Measurements from ENCODE around the gene FERMT2. TPM values are rescaled to one million over a fixed set of nuclear protein-coding genes. Genes with fewer than 3 reads are reported as not detected.

FERMT2 gene
- total RNA-seq, 1 donor from 2014 or later, result 324 TPM

DNA sequence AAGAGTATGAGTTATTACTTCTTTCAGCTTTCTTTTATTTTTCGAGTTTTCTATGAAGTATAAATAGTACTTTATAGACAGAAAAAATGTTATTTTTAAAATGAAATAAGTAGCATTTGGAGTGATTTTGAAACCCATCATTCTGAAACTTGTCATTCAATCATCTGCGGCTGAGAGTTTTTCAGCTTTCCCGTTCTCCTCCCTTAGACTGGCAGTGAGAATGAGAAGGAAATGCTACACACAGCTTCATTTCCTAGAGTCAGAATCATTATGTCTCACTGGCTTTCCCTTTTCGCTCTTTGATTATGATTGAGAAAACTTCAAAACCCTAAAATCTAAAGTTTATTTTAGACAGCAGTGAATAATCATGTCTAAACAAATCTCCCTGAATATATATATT is 125.8 kb downstream of the FERMT2 start:
- Histone ChIP-seq H3K27me3 (ENCODE audit: insufficient read depth, low read length) (no peaks in the 10 kb centered on the region), H3K27ac (ENCODE audit: low read depth, low read length) (no peak overlapping the region), H3K4me2 (ENCODE audit: low read length) (no peak overlapping the region), H3K9ac (ENCODE audit: low read length) (no peak overlapping the region), H3K4me3 (ENCODE audit: insufficient read depth, low read depth, low read length) (no peak overlapping the region), H3K36me3 (ENCODE audit: insufficient read depth, low read length) (no peaks in the 10 kb centered on the region), H4K20me1 (ENCODE audit: insufficient read depth, low read length) (no peaks in the 10 kb centered on the region), H2AFZ (ENCODE audit: low read depth, low read length) (no peak overlapping the region), H3K4me1 (ENCODE audit: insufficient read depth, low read length) (no peaks in the 10 kb centered on the region), H3K9me3 (ENCODE audit: insufficient read depth, low read depth, low read length) (no peaks in the 10 kb centered on the region), H3K79me2 (ENCODE audit: insufficient read depth, low read length) (no peaks in the 10 kb centered on the region)
- DNase-seq (ENCODE audit: low read depth) (no peak), FAIRE-seq (no peak)
- no peak for TF ChIP-seq EZH2 (IDR thresholded peaks at IDR 0.05; ENCODE audit: insufficient read depth, low read length)
- TF ChIP-seq, protein P1, sequence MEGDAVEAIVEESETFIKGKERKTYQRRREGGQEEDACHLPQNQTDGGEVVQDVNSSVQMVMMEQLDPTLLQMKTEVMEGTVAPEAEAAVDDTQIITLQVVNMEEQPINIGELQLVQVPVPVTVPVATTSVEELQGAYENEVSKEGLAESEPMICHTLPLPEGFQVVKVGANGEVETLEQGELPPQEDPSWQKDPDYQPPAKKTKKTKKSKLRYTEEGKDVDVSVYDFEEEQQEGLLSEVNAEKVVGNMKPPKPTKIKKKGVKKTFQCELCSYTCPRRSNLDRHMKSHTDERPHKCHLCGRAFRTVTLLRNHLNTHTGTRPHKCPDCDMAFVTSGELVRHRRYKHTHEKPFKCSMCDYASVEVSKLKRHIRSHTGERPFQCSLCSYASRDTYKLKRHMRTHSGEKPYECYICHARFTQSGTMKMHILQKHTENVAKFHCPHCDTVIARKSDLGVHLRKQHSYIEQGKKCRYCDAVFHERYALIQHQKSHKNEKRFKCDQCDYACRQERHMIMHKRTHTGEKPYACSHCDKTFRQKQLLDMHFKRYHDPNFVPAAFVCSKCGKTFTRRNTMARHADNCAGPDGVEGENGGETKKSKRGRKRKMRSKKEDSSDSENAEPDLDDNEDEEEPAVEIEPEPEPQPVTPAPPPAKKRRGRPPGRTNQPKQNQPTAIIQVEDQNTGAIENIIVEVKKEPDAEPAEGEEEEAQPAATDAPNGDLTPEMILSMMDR (IDR thresholded peaks at IDR 0.05; ENCODE audit: insufficient read depth, low read depth, low read length), result no peak
- no peaks in the 10 kb centered on the region for H3K36me3 Mint-ChIP-seq (ENCODE audit: low read depth, unreplicated experiment)
- H3K4me3 Mint-ChIP-seq (ENCODE audit: unreplicated experiment), result no peak overlapping the region
- H3K4me1 Mint-ChIP-seq (ENCODE audit: low read depth, unreplicated experiment), result peaks cover 11% of the 10 kb centered on the region
- H3K9me3 Mint-ChIP-seq (ENCODE audit: unreplicated experiment), result no peaks in the 10 kb centered on the region
- H3K27ac Mint-ChIP-seq (ENCODE audit: unreplicated experiment), result no peak overlapping the region
- H3K27me3 Mint-ChIP-seq (ENCODE audit: low read depth, unreplicated experiment), result no peaks in the 10 kb centered on the region

DNA sequence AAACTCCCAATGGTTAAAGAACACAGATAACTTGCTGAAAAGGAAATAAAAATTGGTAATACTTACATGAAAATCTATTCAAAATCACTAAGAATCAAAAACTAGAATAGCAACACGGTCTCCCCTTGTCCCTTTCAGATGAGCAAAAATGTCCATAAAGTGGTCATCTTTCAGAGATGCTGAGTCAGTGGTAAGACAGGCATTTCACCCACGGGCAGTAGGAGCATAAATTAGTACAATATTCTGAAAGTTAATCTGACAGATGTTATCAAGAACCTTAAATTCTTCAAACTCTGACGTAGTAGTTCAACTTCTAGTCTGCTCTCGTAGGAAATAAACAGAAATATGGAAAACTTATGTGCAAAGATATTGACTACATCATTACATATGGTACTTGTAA is 126.4 kb downstream of the FERMT2 start:
- H3K36me3 ChIP-seq (ENCODE audit: insufficient read depth, low read length), result no peaks in the 10 kb centered on the region
- no peak overlapping the region for H3K27ac ChIP-seq (ENCODE audit: low read depth, low read length)
- no peak overlapping the region for H3K4me3 Mint-ChIP-seq (ENCODE audit: unreplicated experiment)
- H3K4me3 ChIP-seq (ENCODE audit: insufficient read depth, low read depth, low read length), result no peak overlapping the region
- H3K36me3 Mint-ChIP-seq (ENCODE audit: low read depth, unreplicated experiment), result no peaks in the 10 kb centered on the region
- no peaks in the 10 kb centered on the region for H3K9me3 ChIP-seq (ENCODE audit: insufficient read depth, low read depth, low read length)
- H3K9me3 Mint-ChIP-seq (ENCODE audit: unreplicated experiment), result no peaks in the 10 kb centered on the region
- no peak overlapping the region for H3K9ac ChIP-seq (ENCODE audit: low read length)
- H3K27me3 ChIP-seq (ENCODE audit: insufficient read depth, low read length), result no peaks in the 10 kb centered on the region
- no peak for FAIRE-seq
- H2AFZ ChIP-seq (ENCODE audit: low read depth, low read length), result no peak overlapping the region
- no peaks in the 10 kb centered on the region for H3K79me2 ChIP-seq (ENCODE audit: insufficient read depth, low read length)
- TF ChIP-seq EZH2 (IDR thresholded peaks at IDR 0.05; ENCODE audit: insufficient read depth, low read length), result no peak
- TF ChIP-seq, protein P1 (IDR thresholded peaks at IDR 0.05; ENCODE audit: insufficient read depth, low read depth, low read length), result no peak
- H3K4me1 ChIP-seq (ENCODE audit: insufficient read depth, low read length), result no peaks in the 10 kb centered on the region
- peaks cover 9% of the 10 kb centered on the region for H3K4me1 Mint-ChIP-seq (ENCODE audit: low read depth, unreplicated experiment)
- no peaks in the 10 kb centered on the region for H3K27me3 Mint-ChIP-seq (ENCODE audit: low read depth, unreplicated experiment)
- no peak overlapping the region for H3K4me2 ChIP-seq (ENCODE audit: low read length)
- H3K27ac Mint-ChIP-seq (ENCODE audit: unreplicated experiment), result no peak overlapping the region
- DNase-seq (ENCODE audit: low read depth), result peak; percentile 6
- H4K20me1 ChIP-seq (ENCODE audit: insufficient read depth, low read length), result no peaks in the 10 kb centered on the region

DNA sequence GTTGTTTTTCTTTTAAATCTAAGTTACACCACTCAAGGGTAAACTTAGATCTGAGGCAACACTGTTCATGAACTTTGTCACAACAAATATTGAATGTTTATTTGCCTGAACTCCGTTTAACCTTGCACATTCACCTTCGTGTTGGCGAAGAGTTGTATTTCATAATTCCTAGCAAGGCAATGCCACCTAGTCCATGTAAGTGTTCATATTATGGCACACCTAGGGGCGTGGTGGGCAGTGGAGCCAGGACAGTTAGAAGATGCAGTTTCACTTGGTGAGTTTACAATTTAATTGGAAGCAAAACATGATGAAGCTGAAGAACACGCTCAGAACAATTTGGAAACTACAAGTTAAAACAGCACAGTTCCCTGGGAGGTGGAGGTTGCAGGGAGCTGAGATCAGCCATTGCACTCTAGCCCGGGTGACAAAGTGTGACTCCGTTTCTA is 129.0 kb downstream of the FERMT2 start:
- Histone ChIP-seq H3K4me2 (ENCODE audit: low read length) (no peak overlapping the region), H3K4me1 (ENCODE audit: insufficient read depth, low read length) (no peaks in the 10 kb centered on the region)
- DNase-seq (ENCODE audit: low read depth), result no peak

More for the DNA sequence above, 129.0 kb downstream of the FERMT2 start:
- H3K79me2 ChIP-seq (ENCODE audit: insufficient read depth, low read length), result no peaks in the 10 kb centered on the region
- no peaks in the 10 kb centered on the region for H4K20me1 ChIP-seq (ENCODE audit: insufficient read depth, low read length)
- TF ChIP-seq EZH2 (IDR thresholded peaks at IDR 0.05; ENCODE audit: insufficient read depth, low read length), result no peak
- TF ChIP-seq, protein P1 (IDR thresholded peaks at IDR 0.05; ENCODE audit: insufficient read depth, low read depth, low read length), result no peak
- no peaks in the 10 kb centered on the region for H3K27me3 ChIP-seq (ENCODE audit: insufficient read depth, low read length)
- no peak overlapping the region for H3K4me3 Mint-ChIP-seq (ENCODE audit: unreplicated experiment)
- H2AFZ ChIP-seq (ENCODE audit: low read depth, low read length), result no peak overlapping the region
- no peaks in the 10 kb centered on the region for H3K36me3 Mint-ChIP-seq (ENCODE audit: low read depth, unreplicated experiment)
- no peaks in the 10 kb centered on the region for H3K9me3 ChIP-seq (ENCODE audit: insufficient read depth, low read depth, low read length)
- H3K27me3 Mint-ChIP-seq (ENCODE audit: low read depth, unreplicated experiment), result no peaks in the 10 kb centered on the region
- no peak overlapping the region for H3K4me3 ChIP-seq (ENCODE audit: insufficient read depth, low read depth, low read length)
- FAIRE-seq, result no peak
- no peak overlapping the region for H3K27ac Mint-ChIP-seq (ENCODE audit: unreplicated experiment)
- H3K9ac ChIP-seq (ENCODE audit: low read length), result no peak overlapping the region
- H3K4me1 Mint-ChIP-seq (ENCODE audit: low read depth, unreplicated experiment), result peaks cover 7% of the 10 kb centered on the region
- no peak overlapping the region for H3K27ac ChIP-seq (ENCODE audit: low read depth, low read length)
- no peaks in the 10 kb centered on the region for H3K36me3 ChIP-seq (ENCODE audit: insufficient read depth, low read length)
- no peaks in the 10 kb centered on the region for H3K9me3 Mint-ChIP-seq (ENCODE audit: unreplicated experiment)
